Neuron (in vitro differentiated cells): ENCODE measurements around the gene GORASP2.

Experiments
- H2AFZ ChIP-seq: one replicate; pipeline ENCODE4 v1.6.1; 2013; ENCODE audit warnings: low read depth, mild to moderate bottlenecking, inconsistent platforms, low read length, moderate library complexity
- H3K27me3 ChIP-seq: one replicate; pipeline ENCODE4 v1.6.1; 2013; ENCODE audit warnings: low read length; ENCODE audit not compliant: insufficient read depth
- H3K36me3 ChIP-seq: one replicate; pipeline ENCODE4 v1.6.1; 2013; ENCODE audit warnings: low read length; ENCODE audit not compliant: insufficient read depth
- H3K4me1 ChIP-seq: one replicate; pipeline ENCODE4 v1.6.1; 2013; ENCODE audit warnings: low read length; ENCODE audit not compliant: insufficient read depth
- H3K4me3 ChIP-seq: 2 replicates; pipeline ENCODE4 v1.5.1; 2013; ENCODE audit warnings: mild to moderate bottlenecking, low read length, moderate library complexity
- H3K9me3 ChIP-seq: one replicate; pipeline ENCODE4 v1.6.1; 2013; ENCODE audit warnings: low read length

Gene GORASP2

GRCh38 chr2:170953941-170954340, 24.9 kb downstream of the GORASP2 start:
- H3K36me3 ChIP-seq = peaks cover 91% of the 10 kb centered on the region
- H3K4me3 ChIP-seq = no peak overlapping the region
- no peaks in the 10 kb centered on the region for H3K4me1 ChIP-seq
- H3K9me3 ChIP-seq = no peaks in the 10 kb centered on the region
- no peak overlapping the region for H2AFZ ChIP-seq
- H3K27me3 ChIP-seq = no peaks in the 10 kb centered on the region

GRCh38 chr2:170963386-170963785, 34.3 kb downstream of the GORASP2 start:
- H3K4me1 ChIP-seq = peaks cover 3% of the 10 kb centered on the region
- no peaks in the 10 kb centered on the region for H3K27me3 ChIP-seq
- H2AFZ ChIP-seq = no peak overlapping the region
- H3K36me3 ChIP-seq = peaks cover 82% of the 10 kb centered on the region
- no peak overlapping the region for H3K4me3 ChIP-seq
- no peaks in the 10 kb centered on the region for H3K9me3 ChIP-seq

- H3K36me3 ChIP-seq = peaks cover 75% of the 10 kb centered on the region
- H3K4me3 ChIP-seq = no peak overlapping the region
- H3K27me3 ChIP-seq = no peaks in the 10 kb centered on the region
Measured at GRCh38 chr2:170965446-170966225, 36.6 kb downstream of the GORASP2 start.

GRCh38 chr2:170966648-170967396, 37.8 kb downstream of the GORASP2 start:
- Histone ChIP-seq H3K27me3 (no peaks in the 10 kb centered on the region), H3K9me3 (no peaks in the 10 kb centered on the region), H3K4me1 (no peaks in the 10 kb centered on the region), H3K36me3 (peaks cover 64% of the 10 kb centered on the region), H3K4me3 (no peak overlapping the region), H2AFZ (no peak overlapping the region)

More at GRCh38 chr2:170965446-170966225, 36.6 kb downstream of the GORASP2 start:
- Histone ChIP-seq H3K4me1 (peaks cover 3% of the 10 kb centered on the region), H2AFZ (no peak overlapping the region), H3K9me3 (no peaks in the 10 kb centered on the region)

- H3K9me3 ChIP-seq = no peaks in the 10 kb centered on the region
- peaks cover 56% of the 10 kb centered on the region for H3K36me3 ChIP-seq
- H3K27me3 ChIP-seq = no peaks in the 10 kb centered on the region
- H3K4me3 ChIP-seq = no peak overlapping the region
- no peaks in the 10 kb centered on the region for H3K4me1 ChIP-seq
- H2AFZ ChIP-seq = no peak overlapping the region
Measured at GRCh38 chr2:170967553-170967952, 38.5 kb downstream of the GORASP2 start.

GRCh38 chr2:170968205-170969003, 39.4 kb downstream of the GORASP2 start:
- H3K36me3 ChIP-seq = peaks cover 50% of the 10 kb centered on the region

GRCh38 chr2:170969030-170969429, 40.0 kb downstream of the GORASP2 start:
- no peak overlapping the region for H3K4me3 ChIP-seq
- H3K36me3 ChIP-seq = peaks cover 44% of the 10 kb centered on the region
- H3K27me3 ChIP-seq = no peaks in the 10 kb centered on the region
- peaks cover 5% of the 10 kb centered on the region for H3K4me1 ChIP-seq
- no peaks in the 10 kb centered on the region for H3K9me3 ChIP-seq
- H2AFZ ChIP-seq = no peak overlapping the region

More at GRCh38 chr2:170968205-170969003, 39.4 kb downstream of the GORASP2 start:
- no peak overlapping the region for H3K4me3 ChIP-seq
- H3K27me3 ChIP-seq = no peaks in the 10 kb centered on the region
- peaks cover 5% of the 10 kb centered on the region for H3K4me1 ChIP-seq
- H2AFZ ChIP-seq = no peak overlapping the region
- H3K9me3 ChIP-seq = no peaks in the 10 kb centered on the region

GRCh38 chr2:170969872-170970496, 40.9 kb downstream of the GORASP2 start:
- no peaks in the 10 kb centered on the region for H3K9me3 ChIP-seq
- H3K4me1 ChIP-seq = peaks cover 5% of the 10 kb centered on the region
- peaks cover 40% of the 10 kb centered on the region for H3K36me3 ChIP-seq
- H2AFZ ChIP-seq = no peak overlapping the region
- no peak overlapping the region for H3K4me3 ChIP-seq
- no peaks in the 10 kb centered on the region for H3K27me3 ChIP-seq

GRCh38 chr2:170971071-170971470, 42.0 kb downstream of the GORASP2 start:
- peaks cover 5% of the 10 kb centered on the region for H3K4me1 ChIP-seq
- H3K9me3 ChIP-seq = peaks cover 3% of the 10 kb centered on the region
- H3K36me3 ChIP-seq = peaks cover 29% of the 10 kb centered on the region
- no peak overlapping the region for H3K4me3 ChIP-seq
- no peaks in the 10 kb centered on the region for H3K27me3 ChIP-seq
- H2AFZ ChIP-seq = no peak overlapping the region

- Histone ChIP-seq H3K9me3 (peaks cover 3% of the 10 kb centered on the region), H3K27me3 (no peaks in the 10 kb centered on the region), H2AFZ (peak overlapping the region; percentile 55), H3K4me1 (peaks cover 5% of the 10 kb centered on the region), H3K4me3 (no peak overlapping the region), H3K36me3 (peaks cover 16% of the 10 kb centered on the region)
Measured at GRCh38 chr2:170972296-170973224, 43.5 kb downstream of the GORASP2 start.

GRCh38 chr2:170973225-170973491, 44.1 kb downstream of the GORASP2 start:
- H3K36me3 ChIP-seq = peaks cover 10% of the 10 kb centered on the region
- no peak overlapping the region for H3K4me3 ChIP-seq
- H2AFZ ChIP-seq = peak overlapping the region; percentile 55
- peaks cover 5% of the 10 kb centered on the region for H3K4me1 ChIP-seq
- H3K9me3 ChIP-seq = peaks cover 3% of the 10 kb centered on the region
- no peaks in the 10 kb centered on the region for H3K27me3 ChIP-seq
